ENCODE results near the gene NEIL1.
"Not testable (repeated sequence)": the region's sequence is repeated elsewhere in the genome, so short reads cannot be mapped to it uniquely, and the experiment has no call there.

Gene NEIL1

GRCh38 chr15:75335313-75335704, 11.5 kb upstream of the NEIL1 start:
- FAIRE-seq, result no peak

- no peak for FAIRE-seq
Observed at GRCh38 chr15:75335705-75336355, 11.0 kb upstream of the NEIL1 start, which contains the start of gene COMMD4. TSS of gene COMMD4 (plus strand) at chr15:75336063. CDS start at chr15:75336090, 27 bp downstream.

GRCh38 chr15:75338661-75339240, 8.1 kb upstream of the NEIL1 start:
- no peak for FAIRE-seq

DNA sequence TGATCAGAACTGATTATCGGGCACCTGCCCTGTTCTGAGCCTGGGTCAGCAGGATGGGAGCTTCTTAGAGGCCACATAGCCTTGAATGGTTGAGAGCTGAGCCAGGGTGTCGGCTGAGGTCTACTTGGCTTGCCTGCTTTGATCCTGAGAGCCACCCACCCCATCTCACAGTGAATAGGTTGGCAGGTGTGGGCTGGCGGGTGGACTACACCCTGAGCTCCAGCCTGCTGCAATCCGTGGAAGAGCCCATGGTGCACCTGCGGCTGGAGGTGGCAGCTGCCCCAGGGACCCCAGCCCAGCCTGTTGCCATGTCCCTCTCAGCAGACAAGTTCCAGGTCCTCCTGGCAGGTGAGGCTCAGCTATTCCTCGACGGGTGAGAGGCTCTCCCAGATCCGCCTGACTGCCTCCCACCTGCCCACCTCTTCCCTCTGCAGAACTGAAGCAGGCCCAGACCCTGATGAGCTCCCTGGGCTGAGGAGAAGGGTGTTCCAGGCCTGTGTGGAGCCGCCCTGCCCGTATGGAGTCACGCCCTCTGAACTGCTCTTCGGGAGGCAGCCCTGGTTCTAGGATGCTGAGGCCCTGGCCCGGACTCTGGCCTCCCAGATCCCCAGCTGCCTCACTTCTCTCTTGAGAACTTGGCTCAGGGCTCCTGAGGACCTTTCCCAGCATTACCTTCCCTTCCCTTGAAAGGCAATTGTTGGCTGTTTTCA, 7.2 kb upstream of the NEIL1 start:
- FAIRE-seq, result no peak

DNA sequence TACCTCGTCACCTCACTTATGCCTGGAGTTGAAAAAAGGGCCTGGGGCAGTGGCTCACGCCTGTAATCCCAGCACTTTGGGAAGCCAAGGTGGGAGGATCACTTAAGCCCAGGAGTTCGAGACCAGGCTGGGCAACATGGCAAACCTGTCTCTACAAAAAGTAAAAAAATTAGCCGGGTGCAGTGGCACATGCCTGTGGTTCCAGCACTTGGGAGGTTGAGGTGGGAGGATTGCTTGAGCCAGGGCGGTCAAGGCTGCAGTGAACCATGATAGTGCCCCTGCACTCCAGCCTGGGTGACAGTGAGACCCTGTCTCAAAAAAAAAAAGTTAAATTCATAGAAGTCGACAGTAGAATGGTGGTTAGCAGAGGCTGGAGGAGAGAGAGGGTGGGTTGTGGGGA, 4.6 kb upstream of the NEIL1 start:
- no peak for FAIRE-seq

DNA sequence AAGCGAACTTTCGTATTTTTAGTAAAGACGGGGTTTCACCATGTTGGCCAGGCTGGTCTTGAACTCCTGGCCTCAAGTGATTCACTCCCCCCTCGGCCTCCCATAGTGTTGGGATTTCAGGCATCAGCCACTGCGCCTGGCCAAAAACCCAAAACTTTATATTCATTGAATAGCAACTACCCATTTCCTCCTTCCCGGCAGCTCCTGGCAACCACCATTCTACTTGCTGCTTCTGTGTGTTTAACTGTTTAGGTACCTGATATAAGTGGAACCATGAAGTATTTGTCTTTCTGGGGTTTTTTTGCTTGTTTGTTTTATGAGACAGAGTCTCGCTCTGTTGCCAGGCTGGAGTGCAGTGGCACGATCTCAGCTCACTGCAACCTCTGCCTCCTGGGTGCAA, 2.9 kb upstream of the NEIL1 start:
- FAIRE-seq, result not testable (repeated sequence)

GRCh38 chr15:75347222-75348033, 589 bp downstream of the NEIL1 start:
- FAIRE-seq, result no peak

- no peak for FAIRE-seq
Observed at GRCh38 chr15:75348034-75348561, 1.3 kb downstream of the NEIL1 start.

GRCh38 chr15:75348562-75349350, 1.9 kb downstream of the NEIL1 start:
- no peak for FAIRE-seq

- not testable (repeated sequence) for FAIRE-seq
Observed at GRCh38 chr15:75349351-75349669, 2.5 kb downstream of the NEIL1 start.

DNA sequence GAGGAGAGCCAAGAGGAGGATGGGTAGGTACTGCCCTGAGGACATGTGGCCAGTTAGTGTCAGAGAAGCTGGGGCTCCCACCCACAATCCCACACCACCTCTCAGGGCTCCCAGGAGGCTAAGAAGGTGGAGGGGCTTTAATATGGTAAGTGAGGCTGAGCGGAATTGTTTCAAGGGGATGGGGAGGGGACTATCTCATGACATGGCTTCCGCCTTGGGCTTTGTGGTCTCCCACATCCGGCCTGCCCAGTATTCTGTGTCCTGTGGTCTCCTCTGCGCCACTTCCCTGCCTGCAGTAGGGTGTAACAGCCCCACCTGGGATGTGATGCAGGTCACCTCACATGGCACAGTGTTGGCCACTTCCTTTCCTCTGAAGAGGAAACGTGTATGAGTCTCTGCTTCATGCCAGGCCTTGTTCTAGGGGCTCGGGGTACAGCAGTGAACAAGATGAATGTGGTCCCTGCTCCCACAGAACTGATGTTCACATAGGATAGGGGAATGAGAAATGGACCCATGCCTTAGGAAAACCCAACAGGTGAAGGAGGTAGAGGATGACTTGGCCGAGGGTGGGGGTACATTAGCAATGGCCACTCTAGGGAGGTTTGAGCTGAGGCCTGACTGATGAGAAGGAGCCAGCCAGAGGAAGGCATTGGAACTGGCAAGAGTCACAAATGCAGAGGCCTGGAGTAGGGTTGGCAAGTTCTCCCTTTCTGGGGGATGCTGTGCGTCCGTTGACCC, 3.2 kb downstream of the NEIL1 start:
- no peak for FAIRE-seq

DNA sequence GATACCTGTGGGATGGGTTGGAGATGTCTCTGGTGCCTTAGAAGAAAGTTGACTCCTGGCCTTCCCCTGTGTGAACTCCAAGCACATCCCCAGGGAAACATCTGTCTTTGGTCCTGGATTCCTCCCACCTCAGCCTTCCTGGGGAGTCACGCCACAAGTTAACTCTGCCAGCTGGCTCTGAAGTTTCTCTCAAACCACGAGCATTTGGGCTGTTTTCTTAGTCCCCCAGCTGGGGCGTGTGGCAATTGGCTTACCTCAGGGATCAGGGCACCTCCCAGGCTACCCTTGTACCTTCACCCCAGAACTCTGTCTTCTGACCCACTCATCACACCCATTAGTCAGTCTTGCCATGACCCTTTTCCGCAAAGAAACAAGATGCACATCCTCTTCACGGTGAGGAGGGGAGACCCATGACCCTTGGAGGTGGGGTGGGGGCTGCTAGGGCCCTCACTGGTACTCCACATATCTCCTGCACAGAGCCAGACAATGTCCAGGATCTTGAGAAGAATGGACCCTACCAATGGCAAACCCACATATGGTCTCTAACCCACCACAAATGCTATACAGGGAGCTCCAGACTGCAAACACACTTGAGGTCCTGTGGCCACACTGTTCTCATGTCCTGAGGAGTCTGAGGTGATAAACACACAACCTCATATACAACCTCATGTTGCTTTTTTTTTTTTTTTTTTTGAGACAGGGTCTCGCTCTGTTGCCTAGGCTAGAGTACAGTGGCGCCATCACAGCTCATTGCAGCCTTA, 3.9 kb downstream of the NEIL1 start:
- FAIRE-seq, result no peak

DNA sequence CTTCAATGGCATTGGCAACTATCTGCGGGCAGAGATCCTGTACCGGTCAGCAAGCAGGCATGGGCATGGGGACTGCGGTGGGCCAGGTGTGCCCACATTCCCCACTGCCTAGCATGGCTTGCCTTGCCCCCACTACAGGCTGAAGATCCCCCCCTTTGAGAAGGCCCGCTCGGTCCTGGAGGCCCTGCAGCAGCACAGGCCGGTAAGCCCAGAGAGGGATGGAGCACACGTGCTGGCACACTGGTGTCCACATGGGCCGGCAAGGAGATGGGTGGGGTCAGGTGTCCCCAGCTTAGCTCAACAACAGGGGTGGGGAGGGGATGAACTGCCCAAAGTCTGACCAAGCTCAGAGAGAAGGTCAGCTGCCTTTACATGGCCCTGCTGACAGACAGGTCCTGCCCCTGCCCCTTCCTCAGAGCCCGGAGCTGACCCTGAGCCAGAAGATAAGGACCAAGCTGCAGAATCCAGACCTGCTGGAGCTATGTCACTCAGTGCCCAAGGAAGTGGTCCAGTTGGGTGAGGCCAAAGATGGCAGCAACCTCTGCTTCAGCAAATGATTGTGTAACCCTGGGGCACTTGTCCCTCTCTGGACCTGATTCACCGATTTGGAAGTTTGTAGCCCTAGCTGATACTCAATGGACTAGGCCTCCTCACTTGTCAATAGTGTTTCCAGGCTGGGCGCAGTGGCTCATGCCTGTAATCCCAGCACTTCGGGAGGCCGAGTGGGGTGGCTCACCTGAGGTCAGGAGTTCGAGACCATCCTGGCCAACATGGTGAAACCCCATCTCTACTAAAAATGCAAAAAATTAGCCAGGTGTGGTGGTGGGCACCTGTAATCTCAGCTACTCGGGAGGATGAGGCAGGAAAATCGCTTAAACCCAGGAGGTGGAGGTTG, 5.6 kb downstream of the NEIL1 start:
- no peak for FAIRE-seq

- FAIRE-seq, result no peak
Observed at GRCh38 chr15:75353604-75354003, 6.8 kb downstream of the NEIL1 start.

- no peak for FAIRE-seq
Observed at GRCh38 chr15:75354454-75354853, 7.6 kb downstream of the NEIL1 start.

GRCh38 chr15:75355369-75355768, 8.5 kb downstream of the NEIL1 start:
- no peak for FAIRE-seq

DNA sequence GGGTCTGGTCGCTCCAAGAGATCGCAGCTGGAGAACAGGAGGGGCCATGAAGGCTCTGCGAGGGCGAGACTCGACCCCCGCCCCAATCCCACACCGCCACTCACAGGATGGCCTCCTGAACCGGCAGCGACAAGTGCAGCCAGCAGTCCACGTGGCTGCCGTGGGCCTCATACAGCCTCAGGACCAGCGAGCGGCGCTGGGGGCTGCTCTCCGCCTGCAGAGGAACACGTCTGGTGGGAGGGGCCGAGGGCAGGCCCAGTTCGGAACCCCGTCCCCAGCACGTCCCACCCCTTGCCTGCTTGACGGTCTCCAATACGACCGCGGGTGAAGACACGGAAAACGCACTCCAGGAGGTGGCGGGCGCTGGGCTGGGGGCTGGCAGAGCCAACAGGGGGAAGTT, 9.2 kb downstream of the NEIL1 start:
- no peak for FAIRE-seq

GRCh38 chr15:75356517-75356916, 9.7 kb downstream of the NEIL1 start:
- FAIRE-seq, result no peak

- no peak for FAIRE-seq
Observed at GRCh38 chr15:75357976-75358673, 11.3 kb downstream of the NEIL1 start.
